Spleen (tissue), 11 donors: ENCODE data around the gene CAPNS2. TPM values are rescaled to one million over a fixed set of nuclear protein-coding genes. Genes with fewer than 3 reads are reported as not detected.

Experiments used
- DNase-seq: peaks from one replicate; pipeline ENCODE4 v3.0.0-alpha.2; 2020
- H3K27ac ChIP-seq, 8 donors: fragments of 200-600 bp; sonication (generic) in 7 of 8; 1 replicate in 4 of 8; 2 replicates in 4 of 8; pipeline versions ENCODE4 v1.5.0 to v1.8.0; 2016 to 2021; ENCODE audit warnings: inconsistent platforms in 4 of 8, mild to moderate bottlenecking in 4 of 8, moderate library complexity in 1 of 8
- H3K27me3 ChIP-seq, 7 donors: fragments of 200-600 bp; sonication (generic) in 6 of 7; replicated peaks in 1 of 7; 1 replicate in 4 of 7; 2 replicates in 3 of 7; pipeline versions ENCODE4 v1.5.0 to v1.8.0; 2016 to 2021; ENCODE audit warnings: inconsistent platforms in 3 of 7, mild to moderate bottlenecking in 1 of 7
- H3K36me3 ChIP-seq, 6 donors: fragments of 200-600 bp; sonication (generic) in 5 of 6; 1 replicate in 4 of 6; 2 replicates in 2 of 6; pipeline versions ENCODE4 v1.5.0 to v1.8.0; 2016 to 2021; ENCODE audit warnings: inconsistent platforms in 2 of 6
- H3K4me1 ChIP-seq, 6 donors: fragments of 200-600 bp; sonication (generic) in 5 of 6; 1 replicate in 3 of 6; 2 replicates in 3 of 6; pipeline versions ENCODE4 v1.5.0 to v1.8.0; 2016 to 2021; ENCODE audit warnings: inconsistent platforms in 3 of 6
- H3K4me3 ChIP-seq, 8 donors: fragments of 200-600 bp; sonication (generic) in 7 of 8; 1 replicate in 4 of 8; 2 replicates in 4 of 8; pipeline versions ENCODE4 v1.5.0 to v1.8.0; 2016 to 2021; ENCODE audit warnings: inconsistent platforms in 4 of 8, mild to moderate bottlenecking in 4 of 8, moderate library complexity in 2 of 8
- H3K9me3 ChIP-seq, 8 donors: fragments of 200-600 bp; sonication (generic) in 7 of 8; 1 replicate in 4 of 8; 2 replicates in 4 of 8; pipeline versions ENCODE4 v1.5.0 to v1.8.0; 2016 to 2021; ENCODE audit warnings: inconsistent platforms in 4 of 8
- POLR2A ChIP-seq, 3 donors: fragments of 450-650 bp; IDR thresholded peaks; one replicate each; pipeline ENCODE4 v1.5.1; 2017; ENCODE audit warnings: antibody characterized with exemption in 3 of 3, mild to moderate bottlenecking in 1 of 3
- POLR2AphosphoS5 ChIP-seq, 3 donors: sonication (generic); formaldehyde crosslinking; IDR thresholded peaks; one replicate each; pipeline ENCODE4 v1.5.1; 2017; ENCODE audit warnings: antibody characterized with exemption in 3 of 3
- WGBS, 5 donors: extraction: QIAGEN DNeasy Blood & Tissue Kit in 3 of 5; methylation state at CpG; one replicate each; pipeline versions ENCODE4 v1.1.5 to v1.1.7; 2013 to 2018; 5-methylcytosine and 5-hydroxymethylcytosine counted together
- intact Hi-C: fragments of 100-400 bp; cut with DNase I; formaldehyde crosslinking; loops from one replicate; pipeline ENCODE4 v1.15.0; 2023; ENCODE audit warnings: low total_unique reads
- polyA plus RNA-seq, 3 donors: library from polyadenylated mRNA; stranded (reverse); fragments of 200-250 nt; gene quantifications; one replicate each; pipeline ENCODE4 v1.2.1, GENCODE V29; 2013
- total RNA-seq, 7 donors: library from RNA; depleted of rRNA in 3 of 7; stranded (reverse); fragments of >200 nt in 3 of 7; fragmentation: NEBNext Ultra II Directional in 4 of 7; extraction: Animal tissue kit (Norgen Biotek cat#: 25700) in 4 of 7; gene quantifications; one replicate each; pipeline versions ENCODE4 v1.1.0 to v1.2.1, GENCODE V29; 2016 to 2021
- TF ChIP-seq, protein P1 (sequence below), 11 experiments: fragments of 200-600 bp in 7 of 11; fragments of 450-650 bp in 4 of 11; sonication (generic) in 4 of 11; IDR thresholded peaks in 8 of 11; conservative IDR thresholded peaks in 3 of 11; 1 replicate in 7 of 11; 2 replicates in 4 of 11; pipeline versions ENCODE4 v1.4.0 to v1.8.0; 2016 to 2021; ENCODE audit warnings: antibody characterized with exemption in 11 of 11, inconsistent platforms in 4 of 11, mild to moderate bottlenecking in 1 of 11
- donor health status: healthy with polysubstance abuse.
- donor health status: DM: no; HTN: no; CAD: no; lungs with moderate emphysema.
- donor health status: DM: no; HTN: no; CAD: no.
- donor health status: Bipolar disorder and iron deficiency.
- donor health status: healthy.
- donor health status: DM: no; HTN: no; CAD: no.
- donor health status: DM: yes; HTN: yes; CAD: no.

CAPNS2 gene
- total and polyA plus RNA-seq, 10 donors = 0.09 to 3.9 (median 2.6) TPM; not detected in 4

DNA sequence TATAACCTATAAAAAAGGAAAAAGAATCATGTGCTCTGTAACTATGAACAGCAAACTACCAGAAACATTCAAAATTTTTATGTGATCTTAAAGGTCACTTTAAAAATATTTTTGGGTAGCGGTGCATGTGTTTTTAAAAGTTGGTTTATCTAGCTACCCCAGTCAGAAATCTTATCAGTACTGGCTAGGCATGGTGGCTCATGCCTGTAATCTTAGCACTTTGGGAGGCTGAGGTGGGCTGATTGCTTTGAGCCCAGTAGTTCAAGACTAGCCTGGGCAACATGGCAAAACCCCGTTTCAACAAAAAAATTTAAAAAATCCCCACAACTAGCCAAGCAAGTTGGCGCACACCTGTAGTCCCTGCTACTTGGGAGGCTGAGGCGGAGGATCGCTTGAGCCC lies 3.7 kb downstream of the CAPNS2 start:
- Histone ChIP-seq H3K4me1 (peaks cover 0 to 34% (median 8%) of the 10 kb centered on the region in 6 donors), H3K4me3 (no peak overlapping the region), H3K9me3 (no peaks in the 10 kb centered on the region), H3K27me3 (no peaks in the 10 kb centered on the region), H3K36me3 (peaks cover 0 to under 1% (median 0%) of the 10 kb centered on the region in 6 donors), H3K27ac (no peak overlapping the region)
- no peak for DNase-seq
- TF ChIP-seq POLR2A (IDR thresholded peaks at IDR 0.05) (no peak), POLR2AphosphoS5 (IDR thresholded peaks at IDR 0.05) (no peak)
- TF ChIP-seq, protein P1, sequence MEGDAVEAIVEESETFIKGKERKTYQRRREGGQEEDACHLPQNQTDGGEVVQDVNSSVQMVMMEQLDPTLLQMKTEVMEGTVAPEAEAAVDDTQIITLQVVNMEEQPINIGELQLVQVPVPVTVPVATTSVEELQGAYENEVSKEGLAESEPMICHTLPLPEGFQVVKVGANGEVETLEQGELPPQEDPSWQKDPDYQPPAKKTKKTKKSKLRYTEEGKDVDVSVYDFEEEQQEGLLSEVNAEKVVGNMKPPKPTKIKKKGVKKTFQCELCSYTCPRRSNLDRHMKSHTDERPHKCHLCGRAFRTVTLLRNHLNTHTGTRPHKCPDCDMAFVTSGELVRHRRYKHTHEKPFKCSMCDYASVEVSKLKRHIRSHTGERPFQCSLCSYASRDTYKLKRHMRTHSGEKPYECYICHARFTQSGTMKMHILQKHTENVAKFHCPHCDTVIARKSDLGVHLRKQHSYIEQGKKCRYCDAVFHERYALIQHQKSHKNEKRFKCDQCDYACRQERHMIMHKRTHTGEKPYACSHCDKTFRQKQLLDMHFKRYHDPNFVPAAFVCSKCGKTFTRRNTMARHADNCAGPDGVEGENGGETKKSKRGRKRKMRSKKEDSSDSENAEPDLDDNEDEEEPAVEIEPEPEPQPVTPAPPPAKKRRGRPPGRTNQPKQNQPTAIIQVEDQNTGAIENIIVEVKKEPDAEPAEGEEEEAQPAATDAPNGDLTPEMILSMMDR (IDR thresholded peaks at IDR 0.05 in 8 of 11, conservative IDR thresholded peaks at IDR 0.05 in 3 of 11) = no peak
- intact Hi-C loops = no loop called here
- WGBS, 5 donors = 83 to 99% (median 93%) methylated on average over 5 of the region's 5 CpGs

DNA sequence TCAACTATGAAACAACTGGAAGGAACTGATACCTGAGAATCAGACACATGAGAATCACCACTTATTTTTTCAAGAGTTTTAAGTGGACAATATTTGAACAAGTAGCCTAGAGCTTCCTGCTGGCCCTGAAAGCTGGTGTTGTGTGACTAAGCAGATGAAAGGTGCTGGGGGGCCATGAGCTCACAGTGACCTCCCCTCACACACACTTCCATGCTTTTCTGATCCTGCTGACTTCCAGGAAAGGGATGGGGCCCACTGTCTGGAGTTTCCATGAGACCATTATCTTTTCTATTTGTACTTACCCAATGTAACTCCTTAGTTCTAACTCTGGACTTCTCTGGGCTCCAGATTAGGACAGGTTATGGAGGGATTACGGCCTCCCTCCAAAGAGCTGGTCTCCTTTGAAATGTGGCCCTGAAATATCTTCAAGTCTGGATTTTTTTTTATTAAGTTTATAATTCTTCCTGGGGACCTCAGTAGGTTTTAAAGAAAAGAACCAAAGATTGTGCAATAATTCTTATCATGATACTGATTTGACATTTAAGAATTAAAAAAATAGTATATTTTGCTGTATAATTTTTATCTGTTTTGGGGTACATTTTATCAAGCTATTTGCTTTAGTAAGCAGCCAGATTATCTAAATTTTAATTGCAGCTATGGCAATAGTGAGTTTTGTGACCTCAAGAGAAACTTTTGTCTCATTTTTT lies 4.9 kb downstream of the CAPNS2 start:
- WGBS, 5 donors = 45 to 100% (median 93%) methylated on average over 1 of the region's 1 CpG
- H3K36me3 ChIP-seq = peaks cover 0 to 11% (median 0%) of the 10 kb centered on the region in 6 donors
- H3K4me3 ChIP-seq = no peak overlapping the region
- intact Hi-C loops = no loop called here
- no peak overlapping the region for H3K27ac ChIP-seq
- TF ChIP-seq, protein P1 (IDR thresholded peaks at IDR 0.05 in 8 of 11, conservative IDR thresholded peaks at IDR 0.05 in 3 of 11) = no peak
- no peak for TF ChIP-seq POLR2A (IDR thresholded peaks at IDR 0.05)
- no peak for TF ChIP-seq POLR2AphosphoS5 (IDR thresholded peaks at IDR 0.05)
- DNase-seq = no peak
- no peaks in the 10 kb centered on the region for H3K27me3 ChIP-seq
- H3K4me1 ChIP-seq = peaks cover 0 to 37% (median 8%) of the 10 kb centered on the region in 6 donors
- H3K9me3 ChIP-seq = no peaks in the 10 kb centered on the region

DNA sequence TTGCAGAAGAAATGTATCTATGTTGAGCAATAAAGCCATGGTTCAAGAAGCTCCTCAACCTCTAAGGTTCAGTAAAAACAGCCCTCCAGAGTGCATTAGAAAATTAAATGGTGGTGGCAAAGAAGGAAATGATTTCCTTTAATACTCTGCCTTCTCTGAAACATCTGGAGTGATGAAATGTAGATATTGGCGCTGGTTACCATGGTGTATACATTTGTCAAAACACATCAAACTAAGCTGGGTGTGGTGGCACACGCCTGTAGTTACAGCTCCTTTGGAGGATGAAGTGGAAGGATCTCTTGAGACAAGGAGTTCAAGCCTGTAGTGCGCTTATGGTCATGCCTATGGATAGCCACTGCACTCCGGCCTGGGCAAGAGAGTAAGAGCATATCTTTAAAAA lies 6.0 kb downstream of the CAPNS2 start:
- Histone ChIP-seq H3K9me3 (no peaks in the 10 kb centered on the region), H3K27ac (no peak overlapping the region), H3K4me1 (peaks cover 0 to 26% (median 8%) of the 10 kb centered on the region in 6 donors), H3K36me3 (peaks cover 0 to 18% (median 0%) of the 10 kb centered on the region in 6 donors), H3K4me3 (no peak overlapping the region), H3K27me3 (no peaks in the 10 kb centered on the region)
- intact Hi-C loops = no loop called here
- WGBS, 5 donors = 83 to 92% (median 86%) methylated on average over 4 of the region's 4 CpGs
- TF ChIP-seq POLR2A (IDR thresholded peaks at IDR 0.05) (no peak), POLR2AphosphoS5 (IDR thresholded peaks at IDR 0.05) (no peak)
- TF ChIP-seq, protein P1 (IDR thresholded peaks at IDR 0.05 in 8 of 11, conservative IDR thresholded peaks at IDR 0.05 in 3 of 11) = no peak
- no peak for DNase-seq

DNA sequence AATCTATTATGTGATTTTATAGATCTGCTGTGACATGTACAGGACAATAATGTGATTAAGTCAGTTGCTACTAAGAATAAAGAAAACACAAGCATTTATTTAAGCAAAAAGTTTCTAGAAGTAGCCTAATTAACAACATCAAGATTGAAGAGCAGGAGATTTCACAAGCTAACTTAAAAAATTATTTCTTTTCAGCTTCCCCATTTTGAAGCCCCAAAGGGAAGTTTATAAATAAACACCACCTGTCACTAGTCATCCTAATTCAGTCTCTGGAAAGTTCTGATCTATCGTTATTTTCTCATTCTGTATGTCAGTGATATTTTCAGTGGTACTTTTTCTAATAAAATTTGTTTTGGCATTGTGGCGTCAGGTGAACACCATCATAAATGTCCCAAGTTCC lies 8.3 kb downstream of the CAPNS2 start:
- TF ChIP-seq POLR2AphosphoS5 (IDR thresholded peaks at IDR 0.05) = no peak
- no peak for TF ChIP-seq POLR2A (IDR thresholded peaks at IDR 0.05)
- TF ChIP-seq, protein P1 (IDR thresholded peaks at IDR 0.05 in 8 of 11, conservative IDR thresholded peaks at IDR 0.05 in 3 of 11) = no peak
- WGBS, 5 donors = 31 to 48% (median 35%) methylated on average over 2 of the region's 2 CpGs
- H3K27me3 ChIP-seq = no peaks in the 10 kb centered on the region
- H3K9me3 ChIP-seq = no peaks in the 10 kb centered on the region
- peaks cover 0 to 9% (median 0%) of the 10 kb centered on the region in 6 donors for H3K4me1 ChIP-seq
- intact Hi-C loops = no loop called here
- H3K27ac ChIP-seq = peak overlapping the region in 2 of 8 donors; percentile 22 to 31
- peaks cover 0 to 42% (median 0%) of the 10 kb centered on the region in 6 donors for H3K36me3 ChIP-seq
- no peak overlapping the region for H3K4me3 ChIP-seq
- DNase-seq = no peak
